ENCODE data around the gene DDX20. TPM values are rescaled to one million over a fixed set of nuclear protein-coding genes. Genes with fewer than 3 reads are reported as not detected.
A peak's percentile ranks its signal among the peaks of the same experiment; 100 is the strongest.

DDX20 gene
- total and polyA plus RNA-seq, 2 of the 8 experiments (the other 6 are each of a cell fraction or from before 2014, with no cell fraction given): 7.5 to 24.7 TPM

DNA sequence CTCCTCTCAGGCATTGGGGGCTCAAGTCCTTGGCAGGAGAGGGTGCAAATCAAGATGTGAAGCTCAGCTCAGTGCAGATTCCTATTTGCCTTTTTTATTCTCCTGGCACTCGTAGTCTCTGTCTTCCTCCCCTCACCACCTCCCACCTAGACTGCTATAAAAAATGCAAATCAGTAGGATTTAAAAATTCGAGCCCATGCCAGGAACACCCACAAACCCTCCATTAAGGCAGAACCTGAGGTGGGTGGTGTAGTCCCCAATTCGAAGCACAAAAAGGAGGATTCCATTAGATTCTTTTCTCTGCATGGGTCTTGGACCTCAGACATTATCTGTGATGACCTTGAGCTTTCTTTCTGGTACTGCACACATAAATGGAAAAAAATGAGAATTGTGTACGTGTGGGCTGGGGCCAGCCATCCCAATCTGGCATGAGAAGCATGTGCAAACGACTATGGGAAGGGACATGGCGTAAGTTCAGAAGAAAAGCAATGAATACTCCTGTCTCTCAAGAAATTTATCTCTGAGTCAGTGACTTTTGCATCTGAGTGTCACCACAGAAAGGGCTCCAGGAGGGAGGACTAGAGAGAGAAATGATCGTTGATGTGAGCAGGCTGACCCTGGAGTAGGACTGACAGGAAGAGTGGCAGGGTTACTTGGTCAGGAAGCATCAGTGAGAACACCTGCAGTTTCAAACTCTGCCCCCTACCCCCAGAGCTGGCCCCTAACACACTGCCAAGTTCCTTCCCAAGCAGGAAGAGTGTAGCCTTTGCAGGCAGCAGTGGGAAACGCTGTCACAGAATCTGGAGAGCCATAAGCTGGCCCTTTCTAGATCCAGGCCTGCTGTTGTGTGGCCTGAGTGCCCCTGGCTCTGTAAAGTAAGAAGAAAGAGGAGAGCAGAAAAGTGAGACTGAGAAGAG lies 18.2 kb upstream of the DDX20 start:
- H3K23ac ChIP-seq (ENCODE audit: insufficient read length): no peak overlapping the region
- H2BK20ac ChIP-seq (ENCODE audit: low read length): no peak overlapping the region
- H4K5ac ChIP-seq (ENCODE audit: insufficient read length, low read depth, low read length): no peak overlapping the region
- no peak for FAIRE-seq
- peak overlapping the region; percentile 40; the same call in 1 of the 2 replicates for H2BK5ac ChIP-seq (ENCODE audit: low read depth, low read length)
- H3K4ac ChIP-seq (replicated peaks; ENCODE audit: insufficient read length, low read depth, low read length): no peak overlapping the region
- peak overlapping the region; percentile 24 for H3K18ac ChIP-seq (ENCODE audit: extremely low read depth, low read length)
- H3K4me3 ChIP-seq (ENCODE audit: extremely low read depth in 1 of 4, insufficient read depth in 2 of 4, low read depth in 3 of 4, low read length in 4 of 4): peak overlapping the region; percentile 62 to 74 (median 71); a peak in 7 of 8 replicates
- H2BK120ac ChIP-seq (replicated peaks; ENCODE audit: low read depth, low read length): no peak overlapping the region
- H4K8ac ChIP-seq (ENCODE audit: extremely low read depth, insufficient read depth, low read length): no peak overlapping the region
- H3K79me1 ChIP-seq (ENCODE audit: low read depth, low read length): peaks cover 6% of the 10 kb centered on the region; the same call in 1 of the 2 replicates
- DNase-seq (ENCODE audit: low read depth in 1 of 2, low spot score in 2 of 2): no peak
- peak overlapping the region; percentile 20; the same call in 1 of the 2 replicates for H2BK12ac ChIP-seq (ENCODE audit: low read depth, low read length)
- 53% methylated on average over 8 of the region's 8 CpGs; no CpG with 5 or more reads in 1 of the 2 experiments for WGBS, 2 experiments (ENCODE audit: extremely low coverage in 1 of 2, insufficient coverage in 1 of 2, insufficient read length in 1 of 2, insufficient replicate concordance in 2 of 2, low coverage in 1 of 2, low lambda C conversion rate in 2 of 2, missing lambda C conversion rate in 1 of 2)
- no peak overlapping the region for H3K14ac ChIP-seq (ENCODE audit: insufficient read length)
- peaks cover 0 to 41% of the 10 kb centered on the region in 2 experiments; a peak in 3 of 4 replicates for H3K79me2 ChIP-seq (ENCODE audit: control insufficient read depth in 1 of 2, insufficient read depth in 2 of 2, low read length in 2 of 2)
- no peaks in the 10 kb centered on the region for H3K9me3 ChIP-seq (ENCODE audit: insufficient read depth in 2 of 2, low read depth in 1 of 2, low read length in 1 of 2)
- H3K4me1 ChIP-seq (replicated peaks in 1 of 4; ENCODE audit: control insufficient read depth in 3 of 4, insufficient read depth in 4 of 4, low read length in 3 of 4): peaks cover 19 to 27% (median 23%) of the 10 kb centered on the region in 4 experiments
- ChIA-PET POLR2A (ENCODE audit: partially characterized antibody) (interaction anchor here (0.8 to 19.0 kb wide), 10 partner anchors 8 to 118 kb away, joined by 3 to 343 read pairs (median 5); partner anchors contain the start of genes DDX20 and RAP1A), CTCF (ENCODE audit: partially characterized antibody) (interaction anchor here (0.7 to 42.0 kb wide), 5 partner anchors 7 to 230 kb away, joined by 3 to 1070 read pairs (median 11); partner anchors contain the start of genes DDX20 and INKA2)
- H3K9ac ChIP-seq (replicated peaks in 1 of 4; ENCODE audit: extremely low read depth in 1 of 4, low read depth in 3 of 4, low read length in 3 of 4): no peak overlapping the region; a peak in 1 of 7 replicates
- no peak overlapping the region for H3K56ac ChIP-seq (replicated peaks; ENCODE audit: insufficient read length, low read depth, low read length)
- peaks cover 0 to 10% of the 10 kb centered on the region in 2 experiments for H4K20me1 ChIP-seq (replicated peaks in 1 of 2; ENCODE audit: control insufficient read depth in 1 of 2, insufficient read depth in 2 of 2, low read length in 2 of 2)
- peaks cover 16% of the 10 kb centered on the region; the same call in 1 of the 2 replicates for H3K23me2 ChIP-seq (ENCODE audit: low read depth, low read length)
- no peak overlapping the region for H3K27ac ChIP-seq (ENCODE audit: low read depth, low read length)
- H2AK5ac ChIP-seq (ENCODE audit: low read depth, low read length): no peak overlapping the region
- peaks cover 0 to 6% (median 4%) of the 10 kb centered on the region in 4 experiments; a peak in 3 of 7 replicates for H3K27me3 ChIP-seq (replicated peaks in 1 of 4; ENCODE audit: control insufficient read depth in 3 of 4, extremely low read depth in 1 of 4, insufficient read depth in 3 of 4, low read length in 3 of 4)
- no peak overlapping the region for H2BK15ac ChIP-seq (ENCODE audit: low read length)
- peak overlapping the region; percentile 89 to 97 for H3K4me2 ChIP-seq (ENCODE audit: insufficient read depth in 1 of 2, low read depth in 2 of 2, low read length in 2 of 2)
- no peak overlapping the region for H2AFZ ChIP-seq (ENCODE audit: low read length)
- no peak overlapping the region for H4K91ac ChIP-seq (replicated peaks; ENCODE audit: insufficient read length, low read length)
- H3K36me3 ChIP-seq (ENCODE audit: control insufficient read depth in 2 of 4, insufficient read depth in 4 of 4, low read length in 3 of 4): no peaks in the 10 kb centered on the region; a peak in 2 of 8 replicates
- TF ChIP-seq, protein P1, sequence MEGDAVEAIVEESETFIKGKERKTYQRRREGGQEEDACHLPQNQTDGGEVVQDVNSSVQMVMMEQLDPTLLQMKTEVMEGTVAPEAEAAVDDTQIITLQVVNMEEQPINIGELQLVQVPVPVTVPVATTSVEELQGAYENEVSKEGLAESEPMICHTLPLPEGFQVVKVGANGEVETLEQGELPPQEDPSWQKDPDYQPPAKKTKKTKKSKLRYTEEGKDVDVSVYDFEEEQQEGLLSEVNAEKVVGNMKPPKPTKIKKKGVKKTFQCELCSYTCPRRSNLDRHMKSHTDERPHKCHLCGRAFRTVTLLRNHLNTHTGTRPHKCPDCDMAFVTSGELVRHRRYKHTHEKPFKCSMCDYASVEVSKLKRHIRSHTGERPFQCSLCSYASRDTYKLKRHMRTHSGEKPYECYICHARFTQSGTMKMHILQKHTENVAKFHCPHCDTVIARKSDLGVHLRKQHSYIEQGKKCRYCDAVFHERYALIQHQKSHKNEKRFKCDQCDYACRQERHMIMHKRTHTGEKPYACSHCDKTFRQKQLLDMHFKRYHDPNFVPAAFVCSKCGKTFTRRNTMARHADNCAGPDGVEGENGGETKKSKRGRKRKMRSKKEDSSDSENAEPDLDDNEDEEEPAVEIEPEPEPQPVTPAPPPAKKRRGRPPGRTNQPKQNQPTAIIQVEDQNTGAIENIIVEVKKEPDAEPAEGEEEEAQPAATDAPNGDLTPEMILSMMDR (IDR thresholded peaks at IDR 0.05; ENCODE audit: control extremely low read depth in 1 of 3, insufficient read depth in 1 of 3, low read depth in 1 of 3, low read length in 3 of 3): no peak
- TF ChIP-seq SIN3A (conservative IDR thresholded peaks at IDR 0.05 in 1 of 2, IDR thresholded peaks at IDR 0.05 in 1 of 2; ENCODE audit: low read depth in 1 of 2, low read length in 2 of 2): no peak
- TF ChIP-seq MAFK (IDR thresholded peaks at IDR 0.05; ENCODE audit: low read depth, low read length): no peak
- 0 out of 2 replicates have a peak, but pooled peaks have one; percentile 7 for TF ChIP-seq RBBP5 (IDR thresholded peaks at IDR 0.05; ENCODE audit: borderline replicate concordance, low read depth, low read length)
- TF ChIP-seq SAP30 (IDR thresholded peaks at IDR 0.05; ENCODE audit: insufficient read depth, insufficient replicate concordance, low read length): no peak
- no peak for TF ChIP-seq CEBPB (IDR thresholded peaks at IDR 0.05; ENCODE audit: low read depth, low read length)
